WTC11 (cell line): ENCODE measurements around the gene CLNK.

Experiments used
- ELF4 ChIP-seq: sonication (generic); formaldehyde crosslinking; IDR thresholded peaks from 2 replicates; pipeline ENCODE4 v1.8.1; 2022; ENCODE audit warnings: low read depth, mild to moderate bottlenecking, moderate library complexity, missing genetic modification reagents
- ETV6 ChIP-seq: sonication (generic); formaldehyde crosslinking; IDR thresholded peaks from 2 replicates; pipeline ENCODE4 v1.8.1; 2022; ENCODE audit warnings: mild to moderate bottlenecking, missing genetic modification reagents
- MXD4 ChIP-seq: fragments of 250-450 bp; sonication (Bioruptor Pico); IDR thresholded peaks from 2 replicates; pipeline ENCODE4 v1.8.0; 2021; ENCODE audit warnings: mild to moderate bottlenecking, moderate library complexity, borderline replicate concordance
- MYBL2 ChIP-seq: sonication (generic); formaldehyde crosslinking; IDR thresholded peaks from 2 replicates; pipeline ENCODE4 v1.8.1; 2023; ENCODE audit warnings: mild to moderate bottlenecking, moderate library complexity, missing genetic modification reagents
- ZNF232 ChIP-seq: sonication (generic); formaldehyde crosslinking; IDR thresholded peaks from 2 replicates; pipeline ENCODE4 v1.8.0; 2022; ENCODE audit warnings: mild to moderate bottlenecking, missing genetic modification reagents
- TF ChIP-seq, protein P1 (sequence below): sonication (generic); formaldehyde crosslinking; IDR thresholded peaks from 2 replicates; pipeline ENCODE4 v1.8.1; 2023; ENCODE audit warnings: mild to moderate bottlenecking, missing genetic modification reagents, moderate library complexity
- TF ChIP-seq, protein P2 (sequence below): sonication (generic); formaldehyde crosslinking; IDR thresholded peaks from 2 replicates; pipeline ENCODE4 v1.8.0; 2022; ENCODE audit warnings: missing genetic modification reagents
- TF ChIP-seq, protein P3 (sequence below): fragments of 200-600 bp; IDR thresholded peaks from 2 replicates; pipeline ENCODE4 v1.8.0; 2022; ENCODE audit warnings: antibody characterized with exemption
- TF ChIP-seq, protein P4 (sequence below): fragments of 250-450 bp; sonication (Bioruptor Pico); IDR thresholded peaks from 2 replicates; pipeline ENCODE4 v1.9.0; 2021; ENCODE audit warnings: moderate library complexity, mild to moderate bottlenecking, inconsistent platforms, borderline replicate concordance
- TF ChIP-seq, protein P5 (sequence below): sonication (generic); formaldehyde crosslinking; IDR thresholded peaks from 2 replicates; pipeline ENCODE4 v1.8.1; 2022; ENCODE audit warnings: low read depth, mild to moderate bottlenecking, moderate library complexity, missing genetic modification reagents, borderline replicate concordance

DNA sequence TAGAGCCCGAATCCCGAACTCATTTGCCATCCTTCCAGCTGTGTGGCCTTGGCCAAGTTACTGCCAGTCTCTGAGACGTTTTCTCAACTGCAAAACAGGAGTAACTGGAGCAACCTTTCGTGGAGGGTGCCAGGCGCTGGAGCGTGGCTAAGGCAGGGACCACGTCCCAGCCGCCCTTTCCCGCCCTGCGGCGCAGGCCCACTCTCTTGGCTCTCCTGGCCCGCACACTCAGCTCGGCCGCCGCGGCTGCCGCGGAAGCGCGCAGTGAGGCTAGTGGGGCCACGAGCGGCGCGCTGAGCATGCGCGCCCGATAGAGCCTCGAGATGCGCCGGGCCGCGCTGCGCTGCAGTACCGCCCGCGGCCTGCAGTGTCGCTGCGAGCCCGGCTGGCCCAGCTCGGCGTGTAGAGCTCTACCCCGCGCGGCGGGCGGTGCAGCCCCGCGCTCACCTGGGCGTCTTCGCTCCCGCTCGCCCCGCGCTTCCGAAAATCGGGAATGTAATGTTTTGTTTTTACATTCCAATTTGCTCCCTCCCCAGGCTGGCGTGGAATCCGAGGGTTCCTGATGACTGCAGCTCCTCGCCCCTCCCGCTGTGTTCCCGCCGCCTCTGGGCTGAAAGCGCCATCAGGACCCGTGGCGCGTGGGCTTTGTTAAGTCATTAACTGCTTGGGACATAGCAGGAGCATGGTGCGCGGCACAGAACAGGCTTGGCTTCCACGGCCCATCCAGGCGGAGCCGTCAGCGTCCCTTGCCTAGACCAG is 223.3 kb downstream of the CLNK start:
- TF ChIP-seq, protein P1, sequence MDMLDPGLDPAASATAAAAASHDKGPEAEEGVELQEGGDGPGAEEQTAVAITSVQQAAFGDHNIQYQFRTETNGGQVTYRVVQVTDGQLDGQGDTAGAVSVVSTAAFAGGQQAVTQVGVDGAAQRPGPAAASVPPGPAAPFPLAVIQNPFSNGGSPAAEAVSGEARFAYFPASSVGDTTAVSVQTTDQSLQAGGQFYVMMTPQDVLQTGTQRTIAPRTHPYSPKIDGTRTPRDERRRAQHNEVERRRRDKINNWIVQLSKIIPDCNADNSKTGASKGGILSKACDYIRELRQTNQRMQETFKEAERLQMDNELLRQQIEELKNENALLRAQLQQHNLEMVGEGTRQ, result no peak
- TF ChIP-seq, protein P2, sequence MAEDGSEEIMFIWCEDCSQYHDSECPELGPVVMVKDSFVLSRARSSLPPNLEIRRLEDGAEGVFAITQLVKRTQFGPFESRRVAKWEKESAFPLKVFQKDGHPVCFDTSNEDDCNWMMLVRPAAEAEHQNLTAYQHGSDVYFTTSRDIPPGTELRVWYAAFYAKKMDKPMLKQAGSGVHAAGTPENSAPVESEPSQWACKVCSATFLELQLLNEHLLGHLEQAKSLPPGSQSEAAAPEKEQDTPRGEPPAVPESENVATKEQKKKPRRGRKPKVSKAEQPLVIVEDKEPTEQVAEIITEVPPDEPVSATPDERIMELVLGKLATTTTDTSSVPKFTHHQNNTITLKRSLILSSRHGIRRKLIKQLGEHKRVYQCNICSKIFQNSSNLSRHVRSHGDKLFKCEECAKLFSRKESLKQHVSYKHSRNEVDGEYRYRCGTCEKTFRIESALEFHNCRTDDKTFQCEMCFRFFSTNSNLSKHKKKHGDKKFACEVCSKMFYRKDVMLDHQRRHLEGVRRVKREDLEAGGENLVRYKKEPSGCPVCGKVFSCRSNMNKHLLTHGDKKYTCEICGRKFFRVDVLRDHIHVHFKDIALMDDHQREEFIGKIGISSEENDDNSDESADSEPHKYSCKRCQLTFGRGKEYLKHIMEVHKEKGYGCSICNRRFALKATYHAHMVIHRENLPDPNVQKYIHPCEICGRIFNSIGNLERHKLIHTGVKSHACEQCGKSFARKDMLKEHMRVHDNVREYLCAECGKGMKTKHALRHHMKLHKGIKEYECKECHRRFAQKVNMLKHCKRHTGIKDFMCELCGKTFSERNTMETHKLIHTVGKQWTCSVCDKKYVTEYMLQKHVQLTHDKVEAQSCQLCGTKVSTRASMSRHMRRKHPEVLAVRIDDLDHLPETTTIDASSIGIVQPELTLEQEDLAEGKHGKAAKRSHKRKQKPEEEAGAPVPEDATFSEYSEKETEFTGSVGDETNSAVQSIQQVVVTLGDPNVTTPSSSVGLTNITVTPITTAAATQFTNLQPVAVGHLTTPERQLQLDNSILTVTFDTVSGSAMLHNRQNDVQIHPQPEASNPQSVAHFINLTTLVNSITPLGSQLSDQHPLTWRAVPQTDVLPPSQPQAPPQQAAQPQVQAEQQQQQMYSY (CRISPR knock-in tag), result no peak
- TF ChIP-seq ETV6 (CRISPR knock-in tag) (peak; percentile 35; the same call in 1 of the 2 replicates), ELF4 (CRISPR knock-in tag) (no peak), ZNF232 (CRISPR knock-in tag) (no peak), MXD4 (CRISPR knock-in tag) (no peak), MYBL2 (CRISPR knock-in tag) (0 out of 2 replicates have a peak, but pooled peaks have one; percentile 44)
- TF ChIP-seq, protein P3, sequence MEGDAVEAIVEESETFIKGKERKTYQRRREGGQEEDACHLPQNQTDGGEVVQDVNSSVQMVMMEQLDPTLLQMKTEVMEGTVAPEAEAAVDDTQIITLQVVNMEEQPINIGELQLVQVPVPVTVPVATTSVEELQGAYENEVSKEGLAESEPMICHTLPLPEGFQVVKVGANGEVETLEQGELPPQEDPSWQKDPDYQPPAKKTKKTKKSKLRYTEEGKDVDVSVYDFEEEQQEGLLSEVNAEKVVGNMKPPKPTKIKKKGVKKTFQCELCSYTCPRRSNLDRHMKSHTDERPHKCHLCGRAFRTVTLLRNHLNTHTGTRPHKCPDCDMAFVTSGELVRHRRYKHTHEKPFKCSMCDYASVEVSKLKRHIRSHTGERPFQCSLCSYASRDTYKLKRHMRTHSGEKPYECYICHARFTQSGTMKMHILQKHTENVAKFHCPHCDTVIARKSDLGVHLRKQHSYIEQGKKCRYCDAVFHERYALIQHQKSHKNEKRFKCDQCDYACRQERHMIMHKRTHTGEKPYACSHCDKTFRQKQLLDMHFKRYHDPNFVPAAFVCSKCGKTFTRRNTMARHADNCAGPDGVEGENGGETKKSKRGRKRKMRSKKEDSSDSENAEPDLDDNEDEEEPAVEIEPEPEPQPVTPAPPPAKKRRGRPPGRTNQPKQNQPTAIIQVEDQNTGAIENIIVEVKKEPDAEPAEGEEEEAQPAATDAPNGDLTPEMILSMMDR, result peak; percentile 98
- TF ChIP-seq, protein P4, sequence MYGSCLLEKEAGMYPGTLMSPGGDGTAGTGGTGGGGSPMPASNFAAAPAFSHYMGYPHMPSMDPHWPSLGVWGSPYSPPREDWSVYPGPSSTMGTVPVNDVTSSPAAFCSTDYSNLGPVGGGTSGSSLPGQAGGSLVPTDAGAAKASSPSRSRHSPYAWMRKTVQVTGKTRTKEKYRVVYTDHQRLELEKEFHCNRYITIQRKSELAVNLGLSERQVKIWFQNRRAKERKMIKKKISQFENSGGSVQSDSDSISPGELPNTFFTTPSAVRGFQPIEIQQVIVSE (CRISPR knock-in tag), result no peak
- TF ChIP-seq, protein P5, sequence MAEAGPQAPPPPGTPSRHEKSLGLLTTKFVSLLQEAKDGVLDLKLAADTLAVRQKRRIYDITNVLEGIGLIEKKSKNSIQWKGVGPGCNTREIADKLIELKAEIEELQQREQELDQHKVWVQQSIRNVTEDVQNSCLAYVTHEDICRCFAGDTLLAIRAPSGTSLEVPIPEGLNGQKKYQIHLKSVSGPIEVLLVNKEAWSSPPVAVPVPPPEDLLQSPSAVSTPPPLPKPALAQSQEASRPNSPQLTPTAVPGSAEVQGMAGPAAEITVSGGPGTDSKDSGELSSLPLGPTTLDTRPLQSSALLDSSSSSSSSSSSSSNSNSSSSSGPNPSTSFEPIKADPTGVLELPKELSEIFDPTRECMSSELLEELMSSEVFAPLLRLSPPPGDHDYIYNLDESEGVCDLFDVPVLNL, result no peak
